ENCODE data around the gene ZBTB44.

The ZBTB44 gene

GRCh38 chr11:130188047-130188446 is 126.7 kb downstream of the ZBTB44 start:
- TF ChIP-seq ZNF8 (CRISPR knock-in tag; IDR thresholded peaks at IDR 0.05) (no peak), RARB (CRISPR knock-in tag; IDR thresholded peaks at IDR 0.05) (no peak), ARNTL (CRISPR knock-in tag; IDR thresholded peaks at IDR 0.05; ENCODE audit: borderline replicate concordance, low read depth) (no peak), ESRRG (CRISPR knock-in tag; IDR thresholded peaks at IDR 0.05) (no peak), TCF4 (CRISPR knock-in tag; IDR thresholded peaks at IDR 0.05; ENCODE audit: borderline replicate concordance) (no peak), BACH2 (CRISPR knock-in tag; IDR thresholded peaks at IDR 0.05; ENCODE audit: borderline replicate concordance) (no peak), ZNF565 (CRISPR knock-in tag; conservative IDR thresholded peaks at IDR 0.05; ENCODE audit: low read depth) (no peak), GLIS3 (CRISPR knock-in tag; IDR thresholded peaks at IDR 0.05) (no peak), TSHZ2 (CRISPR knock-in tag; IDR thresholded peaks at IDR 0.05) (no peak), ZFP30 (CRISPR knock-in tag; IDR thresholded peaks at IDR 0.05) (no peak), CSDC2 (CRISPR knock-in tag; IDR thresholded peaks at IDR 0.05) (no peak), PPARA (CRISPR knock-in tag; IDR thresholded peaks at IDR 0.05; ENCODE audit: borderline replicate concordance) (no peak), ZC3H10 (CRISPR knock-in tag; IDR thresholded peaks at IDR 0.05) (no peak), ZFP3 (CRISPR knock-in tag; IDR thresholded peaks at IDR 0.05) (no peak), ISL1 (CRISPR knock-in tag; IDR thresholded peaks at IDR 0.05) (no peak)
- TF ChIP-seq, protein P1, sequence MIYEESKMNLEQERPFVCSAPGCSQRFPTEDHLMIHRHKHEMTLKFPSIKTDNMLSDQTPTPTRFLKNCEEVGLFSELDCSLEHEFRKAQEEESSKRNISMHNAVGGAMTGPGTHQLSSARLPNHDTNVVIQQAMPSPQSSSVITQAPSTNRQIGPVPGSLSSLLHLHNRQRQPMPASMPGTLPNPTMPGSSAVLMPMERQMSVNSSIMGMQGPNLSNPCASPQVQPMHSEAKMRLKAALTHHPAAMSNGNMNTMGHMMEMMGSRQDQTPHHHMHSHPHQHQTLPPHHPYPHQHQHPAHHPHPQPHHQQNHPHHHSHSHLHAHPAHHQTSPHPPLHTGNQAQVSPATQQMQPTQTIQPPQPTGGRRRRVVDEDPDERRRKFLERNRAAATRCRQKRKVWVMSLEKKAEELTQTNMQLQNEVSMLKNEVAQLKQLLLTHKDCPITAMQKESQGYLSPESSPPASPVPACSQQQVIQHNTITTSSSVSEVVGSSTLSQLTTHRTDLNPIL (CRISPR knock-in tag; IDR thresholded peaks at IDR 0.05; ENCODE audit: low read depth) = no peak
- TF ChIP-seq, protein P2, sequence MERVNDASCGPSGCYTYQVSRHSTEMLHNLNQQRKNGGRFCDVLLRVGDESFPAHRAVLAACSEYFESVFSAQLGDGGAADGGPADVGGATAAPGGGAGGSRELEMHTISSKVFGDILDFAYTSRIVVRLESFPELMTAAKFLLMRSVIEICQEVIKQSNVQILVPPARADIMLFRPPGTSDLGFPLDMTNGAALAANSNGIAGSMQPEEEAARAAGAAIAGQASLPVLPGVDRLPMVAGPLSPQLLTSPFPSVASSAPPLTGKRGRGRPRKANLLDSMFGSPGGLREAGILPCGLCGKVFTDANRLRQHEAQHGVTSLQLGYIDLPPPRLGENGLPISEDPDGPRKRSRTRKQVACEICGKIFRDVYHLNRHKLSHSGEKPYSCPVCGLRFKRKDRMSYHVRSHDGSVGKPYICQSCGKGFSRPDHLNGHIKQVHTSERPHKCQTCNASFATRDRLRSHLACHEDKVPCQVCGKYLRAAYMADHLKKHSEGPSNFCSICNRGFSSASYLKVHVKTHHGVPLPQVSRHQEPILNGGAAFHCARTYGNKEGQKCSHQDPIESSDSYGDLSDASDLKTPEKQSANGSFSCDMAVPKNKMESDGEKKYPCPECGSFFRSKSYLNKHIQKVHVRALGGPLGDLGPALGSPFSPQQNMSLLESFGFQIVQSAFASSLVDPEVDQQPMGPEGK (CRISPR knock-in tag; IDR thresholded peaks at IDR 0.05; ENCODE audit: borderline replicate concordance) = no peak
- TF ChIP-seq, protein P3, sequence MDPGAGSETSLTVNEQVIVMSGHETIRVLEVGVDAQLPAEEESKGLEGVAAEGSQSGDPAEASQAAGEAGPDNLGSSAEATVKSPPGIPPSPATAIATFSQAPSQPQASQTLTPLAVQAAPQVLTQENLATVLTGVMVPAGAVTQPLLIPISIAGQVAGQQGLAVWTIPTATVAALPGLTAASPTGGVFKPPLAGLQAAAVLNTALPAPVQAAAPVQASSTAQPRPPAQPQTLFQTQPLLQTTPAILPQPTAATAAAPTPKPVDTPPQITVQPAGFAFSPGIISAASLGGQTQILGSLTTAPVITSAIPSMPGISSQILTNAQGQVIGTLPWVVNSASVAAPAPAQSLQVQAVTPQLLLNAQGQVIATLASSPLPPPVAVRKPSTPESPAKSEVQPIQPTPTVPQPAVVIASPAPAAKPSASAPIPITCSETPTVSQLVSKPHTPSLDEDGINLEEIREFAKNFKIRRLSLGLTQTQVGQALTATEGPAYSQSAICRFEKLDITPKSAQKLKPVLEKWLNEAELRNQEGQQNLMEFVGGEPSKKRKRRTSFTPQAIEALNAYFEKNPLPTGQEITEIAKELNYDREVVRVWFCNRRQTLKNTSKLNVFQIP (CRISPR knock-in tag; IDR thresholded peaks at IDR 0.05; ENCODE audit: borderline replicate concordance, low read depth) = no peak
- TF ChIP-seq, protein P4, sequence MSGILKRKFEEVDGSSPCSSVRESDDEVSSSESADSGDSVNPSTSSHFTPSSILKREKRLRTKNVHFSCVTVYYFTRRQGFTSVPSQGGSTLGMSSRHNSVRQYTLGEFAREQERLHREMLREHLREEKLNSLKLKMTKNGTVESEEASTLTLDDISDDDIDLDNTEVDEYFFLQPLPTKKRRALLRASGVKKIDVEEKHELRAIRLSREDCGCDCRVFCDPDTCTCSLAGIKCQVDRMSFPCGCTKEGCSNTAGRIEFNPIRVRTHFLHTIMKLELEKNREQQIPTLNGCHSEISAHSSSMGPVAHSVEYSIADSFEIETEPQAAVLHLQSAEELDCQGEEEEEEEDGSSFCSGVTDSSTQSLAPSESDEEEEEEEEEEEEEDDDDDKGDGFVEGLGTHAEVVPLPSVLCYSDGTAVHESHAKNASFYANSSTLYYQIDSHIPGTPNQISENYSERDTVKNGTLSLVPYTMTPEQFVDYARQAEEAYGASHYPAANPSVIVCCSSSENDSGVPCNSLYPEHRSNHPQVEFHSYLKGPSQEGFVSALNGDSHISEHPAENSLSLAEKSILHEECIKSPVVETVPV (CRISPR knock-in tag; IDR thresholded peaks at IDR 0.05) = no peak
- no peak for ATAC-seq

DNA sequence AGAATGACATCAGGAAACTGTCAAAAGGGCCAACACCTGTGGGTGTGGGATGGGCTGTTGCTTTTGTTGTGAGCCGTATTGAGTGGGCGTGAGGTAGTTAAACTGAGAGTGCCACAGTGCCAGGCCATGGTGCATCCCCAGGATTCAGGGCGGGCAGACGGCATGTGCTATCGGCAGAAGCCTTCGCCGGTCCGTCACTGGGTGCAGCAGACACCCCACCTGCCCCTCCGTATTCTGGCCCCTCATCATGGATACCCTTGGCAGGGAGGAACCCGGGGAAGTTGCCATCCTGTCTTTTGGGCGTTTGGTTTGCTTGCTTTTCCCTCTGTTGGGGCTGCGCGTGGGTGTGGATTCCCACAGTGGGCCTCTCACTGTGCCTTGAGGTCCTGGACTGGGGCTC is 127.6 kb downstream of the ZBTB44 start:
- no peak for ATAC-seq
- no peak for TF ChIP-seq TSHZ2 (CRISPR knock-in tag; IDR thresholded peaks at IDR 0.05)
- TF ChIP-seq ZFP3 (CRISPR knock-in tag; IDR thresholded peaks at IDR 0.05) = no peak
- no peak for TF ChIP-seq CSDC2 (CRISPR knock-in tag; IDR thresholded peaks at IDR 0.05)
- TF ChIP-seq OSR1 (CRISPR knock-in tag; IDR thresholded peaks at IDR 0.05) = no peak
- TF ChIP-seq, protein P3 (CRISPR knock-in tag; IDR thresholded peaks at IDR 0.05; ENCODE audit: borderline replicate concordance, low read depth) = no peak
- no peak for TF ChIP-seq TOX (CRISPR knock-in tag; IDR thresholded peaks at IDR 0.05; ENCODE audit: borderline replicate concordance)
- TF ChIP-seq, protein P2 (CRISPR knock-in tag; IDR thresholded peaks at IDR 0.05; ENCODE audit: borderline replicate concordance) = no peak
- TF ChIP-seq PPARA (CRISPR knock-in tag; IDR thresholded peaks at IDR 0.05; ENCODE audit: borderline replicate concordance) = no peak
- no peak for TF ChIP-seq ZNF8 (CRISPR knock-in tag; IDR thresholded peaks at IDR 0.05)
- no peak for TF ChIP-seq ISL1 (CRISPR knock-in tag; IDR thresholded peaks at IDR 0.05)
- TF ChIP-seq RARB (CRISPR knock-in tag; IDR thresholded peaks at IDR 0.05) = no peak
- no peak for TF ChIP-seq ZFP30 (CRISPR knock-in tag; IDR thresholded peaks at IDR 0.05)
- TF ChIP-seq TCF4 (CRISPR knock-in tag; IDR thresholded peaks at IDR 0.05; ENCODE audit: borderline replicate concordance) = no peak
- no peak for TF ChIP-seq ZNF565 (CRISPR knock-in tag; conservative IDR thresholded peaks at IDR 0.05; ENCODE audit: low read depth)
- TF ChIP-seq BACH2 (CRISPR knock-in tag; IDR thresholded peaks at IDR 0.05; ENCODE audit: borderline replicate concordance) = no peak
- no peak for TF ChIP-seq ZNF70 (CRISPR knock-in tag; IDR thresholded peaks at IDR 0.05)
